Esophagus muscularis mucosa (tissue), 3 donors: ENCODE measurements around the gene STK24.

ENCODE experiments used
- CTCF ChIP-seq, 3 experiments: fragments of 200-600 bp in 2 of 3; fragments of 450-650 bp in 1 of 3; sonication (generic) in 2 of 3; IDR thresholded peaks; one replicate each; pipeline ENCODE4 v1.5.1; 2017 to 2019; ENCODE audit warnings: antibody characterized with exemption in 3 of 3, mild to moderate bottlenecking in 2 of 3, moderate library complexity in 1 of 3
- POLR2AphosphoS5 ChIP-seq, 2 donors: sonication (generic); formaldehyde crosslinking; IDR thresholded peaks; one replicate each; pipeline ENCODE4 v1.6.1; 2017; ENCODE audit warnings: antibody characterized with exemption in 2 of 2

- no peak for TF ChIP-seq CTCF (IDR thresholded peaks at IDR 0.05)
- no peak for TF ChIP-seq POLR2AphosphoS5 (IDR thresholded peaks at IDR 0.05)
Observed at GRCh38 chr13:98581381-98581780, 4.5 kb upstream of the STK24 start.
